GM12878 (cell line): ENCODE measurements around the gene C5orf15. TPM values are rescaled to one million over a fixed set of nuclear protein-coding genes. Genes with fewer than 3 reads are reported as not detected.

Source experiments
- ATAC-seq: fragments of 200-7000 bp; cut with Tn5 transposase; 3 replicates; pipeline ENCODE4 v1.9.1; 2020; ENCODE audit warnings: mild to moderate bottlenecking, moderate library complexity
- BruUV-seq: library from RNA; stranded (reverse); fragments of 400-500 nt; replicated peaks from 2 replicates; lab custom pipeline; 2021; lab: Mats Ljungman, UMichigan
- CTCF ChIA-PET: fragments of 300-600 bp; sonication (Branson Sonifier 250); formaldehyde crosslinking; extraction: SDS; loops from one replicate; lab custom pipeline; 2021; ENCODE audit warnings: inconsistent platforms; lab: Yijun Ruan, JAX
- POLR2A ChIA-PET: fragments of 350-600 bp; formaldehyde crosslinking; extraction: SDS; loops from one replicate; lab custom pipeline; 2021; ENCODE audit warnings: inconsistent platforms; lab: Charles Lee
- RAD21 ChIA-PET: fragments of 300-600 bp; sonication (Branson Sonifier 250); formaldehyde crosslinking; loops from one replicate; lab custom pipeline; 2023; ENCODE audit warnings: antibody characterized with exemption; ENCODE audit not compliant: unreplicated experiment; lab: Charles Lee
- SMC1A ChIA-PET: fragments of 300-600 bp; sonication (Branson Sonifier 250); formaldehyde crosslinking; loops from one replicate; lab custom pipeline; 2023; ENCODE audit not compliant: unreplicated experiment, uncharacterized antibody; lab: Charles Lee
- DNase-seq: peaks from one replicate; pipeline ENCODE4 v3.0.0-alpha.2; 2011; ENCODE audit warnings: low read depth, low spot score
- FAIRE-seq: peaks from 3 replicates; lab custom pipeline; 2011; peaks lifted over from hg19 to GRCh38; lab: Jason Lieb, UNC
- H2AFZ ChIP-seq: 2 replicates; pipeline ENCODE4 v1.6.0; 2011; ENCODE audit warnings: low read depth, low read length, control low read depth; ENCODE audit not compliant: control insufficient read depth
- H3K27ac ChIP-seq: 2 replicates; pipeline ENCODE4 v1.5.1; 2011; ENCODE audit warnings: control low read depth; ENCODE audit not compliant: control insufficient read depth, insufficient read depth
- H3K27me3 ChIP-seq, 2 experiments: replicated peaks in 1 of 2; 2 replicates each; pipeline versions ENCODE4 v1.6.0 to v1.6.1; 2011; ENCODE audit warnings: low read length in 1 of 2; ENCODE audit not compliant: control insufficient read depth in 2 of 2, insufficient read depth in 2 of 2
- H3K36me3 ChIP-seq, 2 experiments: 2 replicates each; pipeline ENCODE4 v1.5.1; 2011; ENCODE audit warnings: low read length in 1 of 2; ENCODE audit not compliant: control insufficient read depth in 2 of 2, insufficient read depth in 2 of 2
- H3K4me1 ChIP-seq: 2 replicates; pipeline ENCODE4 v1.6.1; 2011; ENCODE audit warnings: mild to moderate bottlenecking, low read length, moderate library complexity, mixed read lengths; ENCODE audit not compliant: control insufficient read depth, insufficient read depth
- H3K4me2 ChIP-seq: 2 replicates; pipeline ENCODE4 v1.6.0; 2011; ENCODE audit warnings: control low read depth; ENCODE audit not compliant: control insufficient read depth, insufficient read depth
- H3K4me3 ChIP-seq: fragments of 200-600 bp; sonication (generic); 2 replicates; pipeline ENCODE4 v1.5.1; 2016
- H3K79me2 ChIP-seq: 2 replicates; pipeline ENCODE4 v1.6.0; 2011; ENCODE audit warnings: low read length; ENCODE audit not compliant: control insufficient read depth, insufficient read depth
- H3K9ac ChIP-seq: 2 replicates; pipeline ENCODE4 v1.8.0; 2011; ENCODE audit warnings: low read length, control low read depth, mixed read lengths; ENCODE audit not compliant: control insufficient read depth, insufficient read depth
- H3K9me3 ChIP-seq: replicated peaks from 3 replicates; pipeline ENCODE4 v1.5.1; 2011; ENCODE audit warnings: mild to moderate bottlenecking, low read length; ENCODE audit not compliant: control insufficient read depth, insufficient read depth
- H4K20me1 ChIP-seq: 2 replicates; pipeline ENCODE4 v1.6.0; 2011; ENCODE audit not compliant: control insufficient read depth, insufficient read depth
- CBFB ChIP-seq: IDR thresholded peaks from 2 replicates; pipeline ENCODE4 v1.6.1; 2016; ENCODE audit warnings: antibody characterized with exemption, low read depth
- MEF2A ChIP-seq: IDR thresholded peaks from 2 replicates; pipeline ENCODE4 v1.6.1; 2011; ENCODE audit warnings: low read depth, mild to moderate bottlenecking, low read length, moderate library complexity; ENCODE audit not compliant: insufficient read depth
- MEF2B ChIP-seq: fragments of 450-650 bp; IDR thresholded peaks from 2 replicates; pipeline ENCODE4 v1.6.1; 2018; ENCODE audit warnings: mild to moderate bottlenecking, moderate library complexity; ENCODE audit not compliant: partially characterized antibody, poor library complexity, severe bottlenecking
- STAT1 ChIP-seq: fragments of 450-650 bp; conservative IDR thresholded peaks from 2 replicates; pipeline ENCODE4 v1.6.1; 2014; ENCODE audit warnings: antibody characterized with exemption, mild to moderate bottlenecking
- TCF3 ChIP-seq: IDR thresholded peaks from 2 replicates; pipeline ENCODE4 v1.6.1; 2012; ENCODE audit warnings: low read depth, mild to moderate bottlenecking, low read length, borderline replicate concordance; ENCODE audit not compliant: insufficient read depth
- WGBS: methylation state at CpG from one replicate; pipeline ENCODE4 v1.1.6; 2016; ENCODE audit warnings: low lambda C conversion rate; ENCODE audit not compliant: insufficient replicate concordance, insufficient coverage; ENCODE audit errors: missing lambda C conversion rate; 5-methylcytosine and 5-hydroxymethylcytosine counted together
- in situ Hi-C: fragments of 300-500 bp; cut with MboI; formaldehyde crosslinking; loops from 9 replicates; pipeline ENCODE4 v1.14.3; 2018; ENCODE audit warnings: mixed read lengths
- intact Hi-C: fragments of 100-400 bp; cut with micrococcal nuclease; formaldehyde crosslinking; loops from one replicate; pipeline ENCODE4 v1.14.2; 2022; ENCODE audit not compliant: unreplicated experiment
- polyA plus RNA-seq, 11 experiments: library from polyadenylated mRNA; depleted of rRNA in 4 of 11; unstranded in 6 of 11; stranded (reverse) in 5 of 11; fragments of >200 nt; fragmentation: Nextera tagmentation in 4 of 11; fragmentation: Illumina TruSeq in 1 of 11; extraction: Ambion mirVana in 4 of 11; extraction: Trizol in 1 of 11; gene quantifications; 1 replicate in 1 of 11; 2 replicates in 10 of 11; pipeline versions ENCODE4 v1.2.1 to v1.2.3, GENCODE V29; 2011 to 2016; ENCODE audit warnings: inconsistent platforms in 2 of 11, missing spikeins in 2 of 11, low read depth in 1 of 11
- total RNA-seq, 4 experiments: library from RNA; depleted of rRNA in 3 of 4; stranded (reverse); fragments of >200 nt in 3 of 4; fragmentation: Illumina TruSeq in 1 of 4; extraction: Trizol in 1 of 4; gene quantifications; 2 replicates each; pipeline versions ENCODE4 v1.2.1 to v1.2.3, GENCODE V29; 2013 to 2021
- TF ChIP-seq, protein P1 (sequence below): IDR thresholded peaks from 2 replicates; pipeline ENCODE4 v1.6.1; 2011; ENCODE audit warnings: borderline replicate concordance, low read depth, mild to moderate bottlenecking, moderate library complexity, low read length; ENCODE audit not compliant: insufficient read depth, poor library complexity, severe bottlenecking

The C5orf15 gene
- total and polyA plus RNA-seq, 10 of the 15 experiments (the other 5 are each of a cell fraction or from before 2014, with no cell fraction given) = 21.7 to 69.6 (median 46.0) TPM

DNA sequence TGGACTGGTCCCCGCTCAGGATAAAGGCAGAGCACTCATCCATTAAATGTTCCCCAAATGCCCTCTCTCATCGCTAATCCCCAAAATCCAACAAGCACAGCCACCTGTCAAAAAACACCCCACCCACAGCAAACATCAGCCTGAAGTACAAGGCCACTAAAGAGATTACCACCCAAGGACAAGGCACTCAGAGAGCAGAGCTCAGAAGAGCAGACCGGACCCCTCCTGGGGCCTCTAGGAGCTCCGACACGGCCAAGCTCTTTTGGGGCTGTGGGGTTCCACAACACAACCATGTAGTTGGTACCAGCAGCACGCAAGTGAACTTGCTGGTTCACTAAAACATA lies 26.5 kb upstream of the C5orf15 start:
- ATAC-seq = no peak; the same call in 2 of the 3 replicates
- RAD21 ChIA-PET = interaction anchor here (1.0 to 1.7 kb wide), 2 partner anchors 9 to 25 kb away, joined by 4 to 6 read pairs; no protein-coding TSS in a partner anchor
- BruUV-seq = no TSS peak
- Histone ChIP-seq H3K4me3 (no peak overlapping the region), H4K20me1 (peaks cover 37% of the 10 kb centered on the region), H3K27me3 (no peaks in the 10 kb centered on the region), H3K79me2 (peaks cover 87% of the 10 kb centered on the region), H3K27ac (no peak overlapping the region), H3K4me2 (peak overlapping the region; percentile 30; the same call in 1 of the 2 replicates), H2AFZ (no peak overlapping the region), H3K4me1 (peaks cover 19% of the 10 kb centered on the region), H3K9me3 (no peaks in the 10 kb centered on the region), H3K9ac (no peak overlapping the region), H3K36me3 (peaks cover 13 to 18% of the 10 kb centered on the region in 2 experiments)
- WGBS = 80% methylated on average over 6 of the region's 6 CpGs
- no peak for DNase-seq
- POLR2A ChIA-PET = interaction anchor here (1.0 kb wide), 1 partner anchor 25 kb away, joined by 3 read pairs; no protein-coding TSS in a partner anchor
- CTCF ChIA-PET = interaction anchor here (0.6 to 9.8 kb wide), 6 partner anchors 9 to 733 kb away, joined by 3 to 179 read pairs (median 16); partner anchors contain the start of gene VDAC1
- TF ChIP-seq MEF2A (no peak), STAT1 (no peak), CBFB (no peak), TCF3 (no peak), MEF2B (no peak)
- TF ChIP-seq, protein P1, sequence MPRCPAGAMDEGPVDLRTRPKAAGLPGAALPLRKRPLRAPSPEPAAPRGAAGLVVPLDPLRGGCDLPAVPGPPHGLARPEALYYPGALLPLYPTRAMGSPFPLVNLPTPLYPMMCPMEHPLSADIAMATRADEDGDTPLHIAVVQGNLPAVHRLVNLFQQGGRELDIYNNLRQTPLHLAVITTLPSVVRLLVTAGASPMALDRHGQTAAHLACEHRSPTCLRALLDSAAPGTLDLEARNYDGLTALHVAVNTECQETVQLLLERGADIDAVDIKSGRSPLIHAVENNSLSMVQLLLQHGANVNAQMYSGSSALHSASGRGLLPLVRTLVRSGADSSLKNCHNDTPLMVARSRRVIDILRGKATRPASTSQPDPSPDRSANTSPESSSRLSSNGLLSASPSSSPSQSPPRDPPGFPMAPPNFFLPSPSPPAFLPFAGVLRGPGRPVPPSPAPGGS = no peak
- in situ Hi-C loops (no loop called here), intact Hi-C loops (no loop called here)
- no peak for FAIRE-seq
- SMC1A ChIA-PET = interaction anchor here (1.3 to 2.9 kb wide), 4 partner anchors 9 to 25 kb away, joined by 4 to 16 read pairs (median 6); no protein-coding TSS in a partner anchor
